A549 (cell line): ENCODE measurements around the gene ANKRD28.

Experiments used
- BHLHE40 ChIP-seq: IDR thresholded peaks from 2 replicates; pipeline ENCODE4 v1.6.1; 2012; ENCODE audit warnings: low read depth, low read length, inconsistent platforms
- CHD4 ChIP-seq: fragments of 200-600 bp; sonication (generic); IDR thresholded peaks from 2 replicates; pipeline ENCODE4 v1.6.1; 2016; ENCODE audit warnings: antibody characterized with exemption, mild to moderate bottlenecking, borderline replicate concordance
- EHF ChIP-seq: fragments of 250-450 bp; sonication (Bioruptor Pico); IDR thresholded peaks from 2 replicates; pipeline ENCODE4 v1.5.0; 2020; ENCODE audit warnings: mild to moderate bottlenecking
- ESRRA ChIP-seq: fragments of 150-350 bp; IDR thresholded peaks from 2 replicates; pipeline ENCODE4 v1.6.1; 2014; ENCODE audit warnings: mild to moderate bottlenecking, low read length, borderline replicate concordance
- FOSL2 ChIP-seq, 2 experiments: fragments of 450-650 bp in 1 of 2; fragments of >200 bp in 1 of 2; sonication (Bioruptor Twin) in 1 of 2; formaldehyde crosslinking; IDR thresholded peaks; 2 replicates each; pipeline versions ENCODE4 v1.5.0 to v1.6.1; 2016 to 2020; ENCODE audit warnings: mild to moderate bottlenecking in 1 of 2, moderate library complexity in 1 of 2
- FOXS1 ChIP-seq: fragments of 250-450 bp; sonication (Bioruptor Pico); IDR thresholded peaks from 2 replicates; pipeline ENCODE4 v1.5.0; 2020; ENCODE audit warnings: mild to moderate bottlenecking, moderate library complexity
- HOXA7 ChIP-seq: fragments of 250-450 bp; sonication (Bioruptor Pico); IDR thresholded peaks from 2 replicates; pipeline ENCODE4 v1.5.0; 2020; ENCODE audit warnings: mild to moderate bottlenecking, moderate library complexity
- MAZ ChIP-seq: fragments of 150-350 bp; IDR thresholded peaks from 2 replicates; pipeline ENCODE4 v1.6.1; 2014; ENCODE audit warnings: antibody characterized with exemption, low read depth, low read length, borderline replicate concordance
- SMC3 ChIP-seq: fragments of >200 bp; sonication (Bioruptor Twin); formaldehyde crosslinking; IDR thresholded peaks from 3 replicates; pipeline ENCODE4 v1.6.1; 2018; ENCODE audit warnings: inconsistent platforms
- TF ChIP-seq, protein P1 (sequence below): IDR thresholded peaks from 2 replicates; pipeline ENCODE4 v1.6.1; 2012
- TF ChIP-seq, protein P2 (sequence below): IDR thresholded peaks from 2 replicates; pipeline ENCODE4 v1.6.1; 2012
- TF ChIP-seq, protein P3 (sequence below): fragments of >200 bp; sonication (Bioruptor Twin); formaldehyde crosslinking; IDR thresholded peaks from 3 replicates; pipeline ENCODE4 v1.5.1; 2016
- TF ChIP-seq, protein P4 (sequence below): fragments of 450-650 bp; IDR thresholded peaks from 2 replicates; pipeline ENCODE4 v1.6.1; 2014; ENCODE audit warnings: antibody characterized with exemption
- TF ChIP-seq, protein P5 (sequence below): fragments of 200-600 bp; sonication (generic); IDR thresholded peaks from 2 replicates; pipeline ENCODE4 v1.6.1; 2016; ENCODE audit warnings: antibody characterized with exemption, mild to moderate bottlenecking, moderate library complexity

DNA sequence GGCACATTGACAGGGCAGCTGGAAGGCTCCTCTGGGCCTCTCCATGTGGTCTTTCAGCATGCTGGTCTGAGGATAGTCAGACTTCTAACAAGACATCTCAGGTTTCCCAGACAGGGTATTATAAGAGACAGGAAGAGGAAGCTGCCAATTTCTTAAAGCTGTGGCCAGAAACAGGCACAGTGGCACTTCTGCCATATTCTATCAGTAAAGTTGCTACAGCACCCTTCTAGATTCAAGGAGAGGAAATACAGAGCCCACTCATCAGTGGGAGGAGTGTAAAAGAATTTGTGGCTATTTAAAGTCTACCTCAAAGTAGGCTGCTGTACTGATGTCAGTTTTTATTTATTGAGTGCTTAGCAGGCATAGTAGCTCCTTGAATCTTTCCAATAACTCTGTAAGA lies 140.8 kb downstream of the ANKRD28 start:
- TF ChIP-seq SMC3: no peak
- TF ChIP-seq MAZ: no peak
- TF ChIP-seq CHD4: no peak
- TF ChIP-seq, protein P1, sequence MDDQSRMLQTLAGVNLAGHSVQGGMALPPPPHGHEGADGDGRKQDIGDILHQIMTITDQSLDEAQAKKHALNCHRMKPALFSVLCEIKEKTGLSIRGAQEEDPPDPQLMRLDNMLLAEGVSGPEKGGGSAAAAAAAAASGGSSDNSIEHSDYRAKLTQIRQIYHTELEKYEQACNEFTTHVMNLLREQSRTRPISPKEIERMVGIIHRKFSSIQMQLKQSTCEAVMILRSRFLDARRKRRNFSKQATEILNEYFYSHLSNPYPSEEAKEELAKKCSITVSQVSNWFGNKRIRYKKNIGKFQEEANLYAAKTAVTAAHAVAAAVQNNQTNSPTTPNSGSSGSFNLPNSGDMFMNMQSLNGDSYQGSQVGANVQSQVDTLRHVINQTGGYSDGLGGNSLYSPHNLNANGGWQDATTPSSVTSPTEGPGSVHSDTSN: no peak
- TF ChIP-seq, protein P2, sequence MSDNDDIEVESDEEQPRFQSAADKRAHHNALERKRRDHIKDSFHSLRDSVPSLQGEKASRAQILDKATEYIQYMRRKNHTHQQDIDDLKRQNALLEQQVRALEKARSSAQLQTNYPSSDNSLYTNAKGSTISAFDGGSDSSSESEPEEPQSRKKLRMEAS: no peak
- no peak for TF ChIP-seq HOXA7 (CRISPR knock-in tag)
- TF ChIP-seq, protein P3, sequence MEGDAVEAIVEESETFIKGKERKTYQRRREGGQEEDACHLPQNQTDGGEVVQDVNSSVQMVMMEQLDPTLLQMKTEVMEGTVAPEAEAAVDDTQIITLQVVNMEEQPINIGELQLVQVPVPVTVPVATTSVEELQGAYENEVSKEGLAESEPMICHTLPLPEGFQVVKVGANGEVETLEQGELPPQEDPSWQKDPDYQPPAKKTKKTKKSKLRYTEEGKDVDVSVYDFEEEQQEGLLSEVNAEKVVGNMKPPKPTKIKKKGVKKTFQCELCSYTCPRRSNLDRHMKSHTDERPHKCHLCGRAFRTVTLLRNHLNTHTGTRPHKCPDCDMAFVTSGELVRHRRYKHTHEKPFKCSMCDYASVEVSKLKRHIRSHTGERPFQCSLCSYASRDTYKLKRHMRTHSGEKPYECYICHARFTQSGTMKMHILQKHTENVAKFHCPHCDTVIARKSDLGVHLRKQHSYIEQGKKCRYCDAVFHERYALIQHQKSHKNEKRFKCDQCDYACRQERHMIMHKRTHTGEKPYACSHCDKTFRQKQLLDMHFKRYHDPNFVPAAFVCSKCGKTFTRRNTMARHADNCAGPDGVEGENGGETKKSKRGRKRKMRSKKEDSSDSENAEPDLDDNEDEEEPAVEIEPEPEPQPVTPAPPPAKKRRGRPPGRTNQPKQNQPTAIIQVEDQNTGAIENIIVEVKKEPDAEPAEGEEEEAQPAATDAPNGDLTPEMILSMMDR: no peak
- TF ChIP-seq, protein P4, sequence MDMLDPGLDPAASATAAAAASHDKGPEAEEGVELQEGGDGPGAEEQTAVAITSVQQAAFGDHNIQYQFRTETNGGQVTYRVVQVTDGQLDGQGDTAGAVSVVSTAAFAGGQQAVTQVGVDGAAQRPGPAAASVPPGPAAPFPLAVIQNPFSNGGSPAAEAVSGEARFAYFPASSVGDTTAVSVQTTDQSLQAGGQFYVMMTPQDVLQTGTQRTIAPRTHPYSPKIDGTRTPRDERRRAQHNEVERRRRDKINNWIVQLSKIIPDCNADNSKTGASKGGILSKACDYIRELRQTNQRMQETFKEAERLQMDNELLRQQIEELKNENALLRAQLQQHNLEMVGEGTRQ: no peak
- TF ChIP-seq FOSL2 (IDR thresholded peaks at IDR 0.05): no peak
- no peak for TF ChIP-seq FOSL2 (CRISPR knock-in tag; IDR thresholded peaks at IDR 0.05)
- no peak for TF ChIP-seq BHLHE40
- TF ChIP-seq ESRRA: no peak
- TF ChIP-seq, protein P5, sequence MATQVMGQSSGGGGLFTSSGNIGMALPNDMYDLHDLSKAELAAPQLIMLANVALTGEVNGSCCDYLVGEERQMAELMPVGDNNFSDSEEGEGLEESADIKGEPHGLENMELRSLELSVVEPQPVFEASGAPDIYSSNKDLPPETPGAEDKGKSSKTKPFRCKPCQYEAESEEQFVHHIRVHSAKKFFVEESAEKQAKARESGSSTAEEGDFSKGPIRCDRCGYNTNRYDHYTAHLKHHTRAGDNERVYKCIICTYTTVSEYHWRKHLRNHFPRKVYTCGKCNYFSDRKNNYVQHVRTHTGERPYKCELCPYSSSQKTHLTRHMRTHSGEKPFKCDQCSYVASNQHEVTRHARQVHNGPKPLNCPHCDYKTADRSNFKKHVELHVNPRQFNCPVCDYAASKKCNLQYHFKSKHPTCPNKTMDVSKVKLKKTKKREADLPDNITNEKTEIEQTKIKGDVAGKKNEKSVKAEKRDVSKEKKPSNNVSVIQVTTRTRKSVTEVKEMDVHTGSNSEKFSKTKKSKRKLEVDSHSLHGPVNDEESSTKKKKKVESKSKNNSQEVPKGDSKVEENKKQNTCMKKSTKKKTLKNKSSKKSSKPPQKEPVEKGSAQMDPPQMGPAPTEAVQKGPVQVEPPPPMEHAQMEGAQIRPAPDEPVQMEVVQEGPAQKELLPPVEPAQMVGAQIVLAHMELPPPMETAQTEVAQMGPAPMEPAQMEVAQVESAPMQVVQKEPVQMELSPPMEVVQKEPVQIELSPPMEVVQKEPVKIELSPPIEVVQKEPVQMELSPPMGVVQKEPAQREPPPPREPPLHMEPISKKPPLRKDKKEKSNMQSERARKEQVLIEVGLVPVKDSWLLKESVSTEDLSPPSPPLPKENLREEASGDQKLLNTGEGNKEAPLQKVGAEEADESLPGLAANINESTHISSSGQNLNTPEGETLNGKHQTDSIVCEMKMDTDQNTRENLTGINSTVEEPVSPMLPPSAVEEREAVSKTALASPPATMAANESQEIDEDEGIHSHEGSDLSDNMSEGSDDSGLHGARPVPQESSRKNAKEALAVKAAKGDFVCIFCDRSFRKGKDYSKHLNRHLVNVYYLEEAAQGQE: no peak
- TF ChIP-seq FOXS1 (CRISPR knock-in tag): no peak
- TF ChIP-seq EHF (CRISPR knock-in tag): no peak
